Astrocyte of the spinal cord (primary cell): ENCODE results near the gene PKIG.
"Not testable (repeated sequence)": the region's sequence is repeated elsewhere in the genome, so short reads cannot be mapped to it uniquely, and the experiment has no call there.

Source experiments
- DNase-seq: peaks from one replicate; pipeline ENCODE4 v3.0.0; 2011; ENCODE audit warnings: low read depth, low spot score
- H3K4me3 ChIP-seq: 2 replicates; pipeline ENCODE4 v1.5.1; 2011; ENCODE audit warnings: low read depth, mild to moderate bottlenecking, low read length, moderate library complexity
- in situ Hi-C: cut with HindIII; loops from 2 replicates; pipeline ENCODE4 v1.10.0; 2017; ENCODE audit warnings: low sequenced_read_pairs
- TF ChIP-seq, protein P1 (sequence below): IDR thresholded peaks from 2 replicates; pipeline ENCODE4 v1.5.1; 2012; ENCODE audit warnings: low read depth, mild to moderate bottlenecking, low read length, inconsistent platforms

Gene PKIG

GRCh38 chr20:44552950-44553908 is 29.1 kb upstream of the PKIG start:
- TF ChIP-seq, protein P1, sequence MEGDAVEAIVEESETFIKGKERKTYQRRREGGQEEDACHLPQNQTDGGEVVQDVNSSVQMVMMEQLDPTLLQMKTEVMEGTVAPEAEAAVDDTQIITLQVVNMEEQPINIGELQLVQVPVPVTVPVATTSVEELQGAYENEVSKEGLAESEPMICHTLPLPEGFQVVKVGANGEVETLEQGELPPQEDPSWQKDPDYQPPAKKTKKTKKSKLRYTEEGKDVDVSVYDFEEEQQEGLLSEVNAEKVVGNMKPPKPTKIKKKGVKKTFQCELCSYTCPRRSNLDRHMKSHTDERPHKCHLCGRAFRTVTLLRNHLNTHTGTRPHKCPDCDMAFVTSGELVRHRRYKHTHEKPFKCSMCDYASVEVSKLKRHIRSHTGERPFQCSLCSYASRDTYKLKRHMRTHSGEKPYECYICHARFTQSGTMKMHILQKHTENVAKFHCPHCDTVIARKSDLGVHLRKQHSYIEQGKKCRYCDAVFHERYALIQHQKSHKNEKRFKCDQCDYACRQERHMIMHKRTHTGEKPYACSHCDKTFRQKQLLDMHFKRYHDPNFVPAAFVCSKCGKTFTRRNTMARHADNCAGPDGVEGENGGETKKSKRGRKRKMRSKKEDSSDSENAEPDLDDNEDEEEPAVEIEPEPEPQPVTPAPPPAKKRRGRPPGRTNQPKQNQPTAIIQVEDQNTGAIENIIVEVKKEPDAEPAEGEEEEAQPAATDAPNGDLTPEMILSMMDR, result no peak
- no peak overlapping the region for H3K4me3 ChIP-seq
- peak; percentile 86 for DNase-seq
- in situ Hi-C loops, result no loop called here

GRCh38 chr20:44559302-44559701 is 23.1 kb upstream of the PKIG start:
- TF ChIP-seq, protein P1, result no peak
- no peak for DNase-seq
- no peak overlapping the region for H3K4me3 ChIP-seq
- in situ Hi-C loops, result no loop called here

DNA sequence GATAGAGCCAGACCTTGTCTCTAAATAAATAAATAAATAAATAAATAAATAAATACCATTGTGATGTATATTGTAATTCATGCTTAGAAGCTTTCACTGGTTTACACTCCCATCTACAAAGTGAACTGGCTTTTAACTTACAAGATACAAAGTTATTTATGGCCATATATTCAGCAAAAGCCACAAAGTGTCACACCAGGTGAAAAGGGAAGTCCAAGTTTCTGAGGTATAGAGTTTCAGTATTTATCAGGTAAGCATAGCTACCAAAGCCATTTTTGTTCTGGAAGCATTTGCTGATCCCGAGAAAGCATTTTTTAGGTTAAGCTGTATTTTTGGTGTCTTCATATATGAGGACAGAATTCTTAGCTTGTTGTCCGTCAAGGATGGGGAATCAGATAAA is 22.1 kb upstream of the PKIG start:
- DNase-seq, result no peak
- no peak overlapping the region for H3K4me3 ChIP-seq
- in situ Hi-C loops, result no loop called here
- TF ChIP-seq, protein P1, result no peak

- in situ Hi-C loops, H3K4me3 ChIP-seq, DNase-seq: not testable (repeated sequence)
Measured at GRCh38 chr20:44560818-44561217, 21.6 kb upstream of the PKIG start.

GRCh38 chr20:44561876-44562275 is 20.5 kb upstream of the PKIG start:
- in situ Hi-C loops, result no loop called here
- H3K4me3 ChIP-seq, result no peak overlapping the region
- TF ChIP-seq, protein P1, result no peak
- no peak for DNase-seq

DNA sequence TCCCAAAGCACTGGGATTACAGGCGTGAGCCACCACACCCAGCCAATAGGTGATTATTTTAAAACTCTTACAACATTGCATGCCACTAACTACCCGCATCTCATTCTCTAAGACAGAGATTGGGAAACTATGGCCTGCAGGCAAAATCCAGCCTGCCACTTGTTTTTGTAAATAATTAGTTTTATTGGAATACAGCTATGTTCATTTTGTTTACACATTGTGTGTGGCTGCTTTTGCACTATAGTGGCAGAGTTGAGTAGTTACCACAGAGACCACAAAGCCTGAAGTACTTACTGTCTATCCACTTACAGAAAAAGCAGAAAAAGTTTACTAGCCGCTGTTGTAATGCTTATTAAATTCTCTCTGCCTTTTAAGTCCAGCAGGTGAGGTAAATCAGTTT is 16.4 kb upstream of the PKIG start:
- H3K4me3 ChIP-seq, result no peak overlapping the region
- TF ChIP-seq, protein P1, result no peak
- DNase-seq, result no peak

DNA sequence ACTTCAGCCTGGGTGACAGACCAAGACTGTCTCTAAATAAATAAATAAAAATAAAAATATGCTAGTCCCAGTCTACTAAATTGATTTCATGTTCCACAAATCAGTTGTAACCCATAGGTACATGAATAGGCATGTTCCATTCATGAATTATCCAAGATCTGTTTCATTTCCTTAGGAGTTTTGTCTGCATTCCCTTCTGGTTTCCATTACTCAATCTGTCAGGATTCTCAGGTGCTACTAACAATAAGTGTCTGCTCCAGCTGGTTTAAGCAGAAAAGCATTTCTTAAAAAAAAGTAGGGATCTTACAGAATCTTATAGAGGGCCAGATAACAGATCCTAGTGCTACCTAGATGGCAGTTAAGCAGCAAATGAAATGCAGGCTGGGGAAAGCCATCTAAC is 15.6 kb upstream of the PKIG start:
- no peak overlapping the region for H3K4me3 ChIP-seq
- DNase-seq, result no peak
- in situ Hi-C loops, result no loop called here
- TF ChIP-seq, protein P1, result no peak

More for the DNA sequence above, 16.4 kb upstream of the PKIG start:
- in situ Hi-C loops, result no loop called here
